Skeletal muscle tissue (tissue), 4 donors: ENCODE measurements around the gene SNX33. TPM values are rescaled to one million over a fixed set of nuclear protein-coding genes. Genes with fewer than 3 reads are reported as not detected.
"Not testable (repeated sequence)": the region's sequence is repeated elsewhere in the genome, so short reads cannot be mapped to it uniquely, and the experiment has no call there.

ENCODE experiments used
- H3K27ac ChIP-seq: one replicate; pipeline ENCODE4 v1.7.0; 2013; ENCODE audit warnings: mild to moderate bottlenecking, low read depth, low read length, inconsistent platforms
- H3K27me3 ChIP-seq, 3 donors: one replicate each; pipeline ENCODE4 v1.7.0; 2013; ENCODE audit warnings: low read length in 3 of 3; ENCODE audit not compliant: control insufficient read depth in 3 of 3, insufficient read depth in 3 of 3
- H3K36me3 ChIP-seq, 3 donors: one replicate each; pipeline ENCODE4 v1.7.0; 2013; ENCODE audit warnings: low read length in 3 of 3; ENCODE audit not compliant: control insufficient read depth in 3 of 3, insufficient read depth in 3 of 3
- H3K4me1 ChIP-seq, 3 donors: one replicate each; pipeline ENCODE4 v1.7.0; 2013; ENCODE audit warnings: low read length in 3 of 3, mild to moderate bottlenecking in 3 of 3; ENCODE audit not compliant: control insufficient read depth in 3 of 3, insufficient read depth in 3 of 3
- H3K4me3 ChIP-seq, 3 donors: one replicate each; pipeline ENCODE4 v1.7.0; 2013; ENCODE audit warnings: low read length in 3 of 3
- H3K9ac ChIP-seq, 3 donors: one replicate each; pipeline ENCODE4 v1.7.0; 2013; ENCODE audit warnings: low read length in 3 of 3, mild to moderate bottlenecking in 3 of 3, moderate library complexity in 2 of 3, low read depth in 1 of 3
- H3K9me3 ChIP-seq, 3 donors: one replicate each; pipeline ENCODE4 v1.7.0; 2013; ENCODE audit warnings: low read length in 3 of 3; ENCODE audit not compliant: control insufficient read depth in 3 of 3
- total RNA-seq: library from RNA; depleted of rRNA; stranded (reverse); fragments of >200 nt; gene quantifications from one replicate; pipeline ENCODE4 v1.2.3, GENCODE V29; 2014
- donor health status: Osteomylitis.

SNX33 gene
- total RNA-seq, 1 donor from 2014 or later: 8.4 TPM

GRCh38 chr15:75672646-75673425 lies 25.1 kb downstream of the SNX33 start:
- H3K4me1 ChIP-seq: peaks cover 45 to 56% (median 50%) of the 10 kb centered on the region in 3 donors
- peaks cover 0 to 7% (median 2%) of the 10 kb centered on the region in 3 donors for H3K36me3 ChIP-seq
- no peaks in the 10 kb centered on the region for H3K9me3 ChIP-seq
- H3K27ac ChIP-seq: peak overlapping the region; percentile 64
- no peaks in the 10 kb centered on the region for H3K27me3 ChIP-seq
- peak overlapping the region; percentile 22 to 66 (median 29) for H3K9ac ChIP-seq
- peak overlapping the region in 2 of 3 donors; percentile 4 to 13 for H3K4me3 ChIP-seq

GRCh38 chr15:75673426-75674235 lies 25.9 kb downstream of the SNX33 start:
- H3K27me3 ChIP-seq: no peaks in the 10 kb centered on the region
- no peaks in the 10 kb centered on the region for H3K9me3 ChIP-seq
- peaks cover 44 to 56% (median 49%) of the 10 kb centered on the region in 3 donors for H3K4me1 ChIP-seq
- peak overlapping the region; percentile 22 to 66 (median 29) for H3K9ac ChIP-seq
- peaks cover 0 to 7% (median 2%) of the 10 kb centered on the region in 3 donors for H3K36me3 ChIP-seq
- H3K4me3 ChIP-seq: peak overlapping the region in 1 of 3 donors; percentile 13
- peak overlapping the region; percentile 64 for H3K27ac ChIP-seq

GRCh38 chr15:75674366-75674765 lies 26.7 kb downstream of the SNX33 start:
- no peak overlapping the region for H3K9ac ChIP-seq
- H3K27me3 ChIP-seq: no peaks in the 10 kb centered on the region
- no peak overlapping the region for H3K4me3 ChIP-seq
- H3K9me3 ChIP-seq: no peaks in the 10 kb centered on the region
- H3K36me3 ChIP-seq: peaks cover 2 to 11% (median 2%) of the 10 kb centered on the region in 3 donors
- peaks cover 44 to 56% (median 49%) of the 10 kb centered on the region in 3 donors for H3K4me1 ChIP-seq
- H3K27ac ChIP-seq: no peak overlapping the region

- H3K4me1 ChIP-seq: peaks cover 44 to 52% (median 45%) of the 10 kb centered on the region in 3 donors
- H3K27me3 ChIP-seq: no peaks in the 10 kb centered on the region
- peaks cover 2 to 18% (median 2%) of the 10 kb centered on the region in 3 donors for H3K36me3 ChIP-seq
- H3K9me3 ChIP-seq: no peaks in the 10 kb centered on the region
- H3K4me3 ChIP-seq: peak overlapping the region in 1 of 3 donors; percentile 22
- H3K27ac ChIP-seq: peak overlapping the region; percentile 12
- peak overlapping the region in 2 of 3 donors; percentile 38 to 45 for H3K9ac ChIP-seq
Observed at GRCh38 chr15:75675579-75676404, 28.1 kb downstream of the SNX33 start.

DNA sequence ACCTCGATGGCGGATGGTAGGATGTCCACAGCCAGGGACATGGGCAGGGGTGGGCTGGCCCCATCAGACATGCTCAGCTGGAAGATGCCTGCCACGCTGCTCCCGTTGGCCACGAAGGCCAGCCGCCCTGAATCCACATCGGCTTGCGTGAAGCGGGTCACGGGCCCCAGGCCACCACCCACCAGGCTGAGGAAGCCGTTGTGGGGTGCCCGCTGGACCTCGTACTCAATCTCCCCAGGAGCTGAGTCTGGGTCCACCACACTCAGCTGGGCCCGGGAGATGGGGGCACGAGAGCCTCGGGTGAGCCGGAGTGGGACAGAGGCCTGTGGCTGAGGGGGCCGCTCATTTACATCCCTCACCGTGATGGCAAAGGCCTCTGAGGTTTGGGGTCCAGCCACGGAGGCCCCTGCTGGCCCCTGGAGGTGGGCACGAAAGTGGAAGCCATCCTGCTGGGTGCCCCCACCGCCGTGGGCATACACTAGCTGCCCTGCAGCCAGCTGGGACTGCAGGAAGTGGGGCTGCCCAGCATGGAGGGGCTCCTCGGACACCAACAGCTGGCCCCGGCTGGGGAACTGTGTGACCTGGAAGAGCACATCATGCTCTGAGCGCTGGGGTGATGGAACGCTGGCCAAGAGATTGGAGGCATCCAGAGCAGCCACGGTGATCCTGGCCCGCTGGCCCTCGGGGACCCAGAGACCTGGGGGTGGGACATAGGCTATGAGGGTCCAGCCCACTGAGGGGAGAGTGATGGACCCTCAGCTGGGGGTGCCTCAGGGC lies 29.2 kb downstream of the SNX33 start:
- Histone ChIP-seq H3K9me3 (no peaks in the 10 kb centered on the region), H3K4me1 (peaks cover 41 to 48% (median 43%) of the 10 kb centered on the region in 3 donors), H3K27me3 (no peaks in the 10 kb centered on the region), H3K4me3 (no peak overlapping the region), H3K36me3 (peaks cover 2 to 20% (median 6%) of the 10 kb centered on the region in 3 donors), H3K27ac (no peak overlapping the region), H3K9ac (no peak overlapping the region)

DNA sequence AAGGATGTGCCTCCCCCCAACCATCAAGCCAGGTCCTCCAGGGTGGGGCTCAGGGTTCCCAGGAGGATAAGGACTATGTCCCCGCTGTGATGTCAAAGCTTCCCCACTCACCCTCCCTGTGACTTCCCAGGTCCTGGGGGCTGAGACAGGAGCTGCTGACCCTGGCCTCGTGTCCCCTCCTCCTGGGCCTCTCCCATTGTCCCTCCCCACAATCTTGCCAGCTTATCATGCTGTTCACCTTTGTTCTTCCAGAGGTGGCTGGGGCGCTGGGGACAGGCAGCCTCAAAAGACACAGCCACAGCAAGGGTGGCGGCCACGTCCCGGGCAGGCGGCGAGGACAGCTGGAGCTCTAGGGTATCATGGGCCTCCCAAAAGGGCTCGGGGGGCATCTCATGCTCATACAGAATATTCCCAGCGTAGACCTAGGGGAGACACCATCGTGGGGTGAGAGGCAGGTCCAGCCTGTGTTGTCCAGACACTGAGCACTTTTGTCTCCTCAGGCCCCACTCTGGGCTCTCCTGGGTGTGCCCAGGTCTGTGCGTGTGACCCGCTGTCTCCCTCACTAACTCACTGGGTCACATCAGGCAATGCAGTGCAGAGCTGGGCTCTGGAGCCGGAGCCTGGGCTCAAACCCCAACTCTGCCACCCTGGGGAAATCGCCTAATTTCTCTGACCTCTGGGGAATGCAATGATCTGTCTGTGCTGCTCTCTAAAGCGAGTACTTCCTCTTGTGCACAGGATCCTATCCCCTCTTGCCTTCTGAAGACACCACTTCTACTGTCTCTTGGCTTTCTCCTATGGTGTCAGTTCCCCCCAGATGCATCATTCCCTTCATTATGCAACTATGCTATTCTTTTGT lies 30.0 kb downstream of the SNX33 start:
- Histone ChIP-seq H3K9me3 (no peaks in the 10 kb centered on the region), H3K4me1 (peaks cover 34 to 39% (median 35%) of the 10 kb centered on the region in 3 donors), H3K27me3 (no peaks in the 10 kb centered on the region), H3K36me3 (peaks cover 6 to 25% (median 6%) of the 10 kb centered on the region in 3 donors), H3K4me3 (no peak overlapping the region), H3K9ac (no peak overlapping the region), H3K27ac (no peak overlapping the region)

DNA sequence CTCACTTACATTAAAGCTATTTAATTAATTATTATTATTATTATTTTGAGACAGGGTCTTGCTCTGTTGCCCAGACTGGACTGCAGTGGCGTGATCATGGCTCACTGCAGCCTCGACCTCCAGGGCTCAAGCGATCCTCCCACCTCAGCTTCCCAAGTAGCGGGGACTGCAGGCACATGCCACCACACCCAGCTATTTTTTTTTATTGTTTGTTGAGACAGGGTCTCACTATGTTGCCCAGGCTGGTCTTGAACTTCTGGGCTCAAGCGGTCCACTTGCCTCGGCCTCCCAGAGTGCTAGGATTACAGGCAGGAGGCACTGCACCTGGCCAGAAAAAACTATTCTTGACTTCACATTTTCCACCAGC lies 30.6 kb downstream of the SNX33 start:
- peaks cover 6 to 25% (median 6%) of the 10 kb centered on the region in 3 donors for H3K36me3 ChIP-seq
- H3K9ac ChIP-seq, H3K27ac ChIP-seq, H3K4me3 ChIP-seq, H3K27me3 ChIP-seq, H3K9me3 ChIP-seq: not testable (repeated sequence)
- H3K4me1 ChIP-seq: peaks cover 28 to 33% (median 29%) of the 10 kb centered on the region in 3 donors

GRCh38 chr15:75680007-75680789 lies 32.5 kb downstream of the SNX33 start:
- peaks cover 9 to 31% (median 11%) of the 10 kb centered on the region in 3 donors for H3K36me3 ChIP-seq
- no peak overlapping the region for H3K9ac ChIP-seq
- H3K4me3 ChIP-seq: no peak overlapping the region
- H3K27ac ChIP-seq: no peak overlapping the region
- H3K4me1 ChIP-seq: peaks cover 10 to 14% (median 11%) of the 10 kb centered on the region in 3 donors
- no peaks in the 10 kb centered on the region for H3K9me3 ChIP-seq
- H3K27me3 ChIP-seq: no peaks in the 10 kb centered on the region
